ENCODE measurements around the gene NLGN1.

DNA sequence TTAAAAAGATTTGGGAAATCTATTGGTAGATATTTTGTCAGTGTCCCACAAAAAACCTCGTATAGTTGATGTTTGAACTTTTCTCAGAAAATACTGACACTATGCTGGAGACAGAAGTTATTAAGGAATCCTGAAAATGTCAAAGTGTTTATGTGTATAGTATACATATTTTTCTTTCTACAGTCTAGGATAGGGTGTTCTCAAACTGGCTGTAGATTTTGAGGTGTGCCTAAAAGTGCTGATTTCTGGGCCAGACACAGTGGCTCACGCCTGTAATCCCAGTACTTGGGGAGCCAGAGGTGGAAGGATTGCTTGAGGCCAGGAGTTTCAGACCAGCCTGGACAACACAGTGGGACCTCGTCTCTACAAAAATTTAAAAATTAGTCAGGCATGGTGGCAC, 322.0 kb downstream of the NLGN1 start:
- TF ChIP-seq CTCF (IDR thresholded peaks at IDR 0.05) (no peak), EZH2 (IDR thresholded peaks at IDR 0.05) (no peak), EZH2phosphoT487 (IDR thresholded peaks at IDR 0.05) (no peak)
